ENCODE measurements around the gene TNPO3. TPM values are rescaled to one million over a fixed set of nuclear protein-coding genes. Genes with fewer than 3 reads are reported as not detected.
"Not testable (repeated sequence)": the region's sequence is repeated elsewhere in the genome, so short reads cannot be mapped to it uniquely, and the experiment has no call there.

Gene TNPO3
- total RNA-seq, 2 experiments from 2014 or later: 65.7 to 66.4 TPM

DNA sequence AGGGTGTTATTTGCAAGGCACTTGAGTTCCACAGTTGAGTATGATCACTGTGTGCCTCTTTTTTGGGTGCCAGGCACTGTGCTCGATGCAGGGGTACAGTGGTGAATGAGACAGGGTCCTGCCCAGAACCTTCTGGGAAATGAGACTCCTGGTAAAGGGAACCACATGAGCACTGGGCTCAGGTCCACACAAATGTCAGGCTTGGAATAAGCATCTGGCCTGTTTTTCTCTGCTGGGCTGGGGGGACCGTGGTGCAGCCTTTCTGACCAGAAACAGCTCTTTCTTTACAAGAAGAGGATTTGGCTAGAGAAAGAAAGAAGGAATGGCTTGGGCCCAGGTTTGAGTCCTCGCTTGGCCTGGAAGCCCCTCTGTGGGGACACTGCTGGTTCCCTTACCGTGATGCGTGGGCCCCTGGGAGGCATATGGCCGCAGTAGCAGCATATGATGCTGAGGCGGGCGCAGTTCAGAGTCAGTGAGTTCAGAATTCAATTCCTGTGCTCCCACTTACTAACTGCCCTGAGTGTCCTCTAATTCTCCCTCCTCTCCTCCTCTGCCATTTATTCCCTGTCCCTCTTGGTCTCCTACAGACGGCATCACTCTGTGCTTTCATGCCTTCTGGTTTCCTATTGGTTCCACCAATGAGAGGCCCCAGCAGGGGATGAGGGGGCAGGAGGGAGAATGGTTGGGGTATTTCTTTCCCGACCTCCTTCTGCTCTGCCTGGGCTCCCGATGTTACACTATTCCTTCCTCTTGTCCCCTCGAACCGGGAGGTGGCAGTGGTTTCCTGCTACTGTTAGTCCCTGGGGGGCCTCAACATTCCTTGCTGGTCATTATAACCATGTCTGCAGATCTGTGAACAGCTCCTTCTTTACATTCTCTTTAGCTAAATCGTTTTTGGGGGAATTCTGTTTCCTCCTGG, 134.8 kb downstream of the TNPO3 start:
- no peak overlapping the region for H3K4me3 Mint-ChIP-seq
- DNase-seq: no peak
- H3K4me1 Mint-ChIP-seq (ENCODE audit: low read depth): peaks cover 4% of the 10 kb centered on the region
- peaks cover 24% of the 10 kb centered on the region for H3K27me3 Mint-ChIP-seq (ENCODE audit: low read depth)
- H3K36me3 Mint-ChIP-seq (ENCODE audit: low read depth): no peaks in the 10 kb centered on the region
- intact Hi-C loops (cut with micrococcal nuclease): no loop called here
- no peak overlapping the region for H3K27ac Mint-ChIP-seq
- CTCF ChIA-PET: interaction anchor here (0.6 kb wide), 1 partner anchor 187 kb away, joined by 3 read pairs; no protein-coding TSS in a partner anchor
- H3K9me3 Mint-ChIP-seq: no peaks in the 10 kb centered on the region

DNA sequence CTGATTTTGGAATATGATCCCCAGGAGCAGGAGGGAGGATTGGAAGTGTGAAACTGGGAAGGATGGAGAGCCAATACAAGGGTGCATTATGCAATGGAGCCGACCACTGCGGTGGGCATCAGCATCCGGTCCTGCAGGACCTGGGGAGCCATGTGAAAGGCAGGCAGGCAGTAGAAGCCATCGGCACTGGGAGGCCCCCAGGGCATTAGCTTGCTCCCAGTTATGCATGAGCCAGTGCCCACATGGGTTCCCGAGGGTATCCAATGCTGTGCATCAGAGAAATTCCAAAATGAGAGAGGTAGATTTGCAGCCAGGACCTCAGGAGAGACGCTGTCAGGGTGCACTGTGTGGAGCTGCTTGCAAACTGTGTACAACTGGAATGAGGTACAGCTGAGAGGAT, 135.7 kb downstream of the TNPO3 start:
- CTCF ChIA-PET: interaction anchor here (0.6 kb wide), 1 partner anchor 188 kb away, joined by 3 read pairs; no protein-coding TSS in a partner anchor

DNA sequence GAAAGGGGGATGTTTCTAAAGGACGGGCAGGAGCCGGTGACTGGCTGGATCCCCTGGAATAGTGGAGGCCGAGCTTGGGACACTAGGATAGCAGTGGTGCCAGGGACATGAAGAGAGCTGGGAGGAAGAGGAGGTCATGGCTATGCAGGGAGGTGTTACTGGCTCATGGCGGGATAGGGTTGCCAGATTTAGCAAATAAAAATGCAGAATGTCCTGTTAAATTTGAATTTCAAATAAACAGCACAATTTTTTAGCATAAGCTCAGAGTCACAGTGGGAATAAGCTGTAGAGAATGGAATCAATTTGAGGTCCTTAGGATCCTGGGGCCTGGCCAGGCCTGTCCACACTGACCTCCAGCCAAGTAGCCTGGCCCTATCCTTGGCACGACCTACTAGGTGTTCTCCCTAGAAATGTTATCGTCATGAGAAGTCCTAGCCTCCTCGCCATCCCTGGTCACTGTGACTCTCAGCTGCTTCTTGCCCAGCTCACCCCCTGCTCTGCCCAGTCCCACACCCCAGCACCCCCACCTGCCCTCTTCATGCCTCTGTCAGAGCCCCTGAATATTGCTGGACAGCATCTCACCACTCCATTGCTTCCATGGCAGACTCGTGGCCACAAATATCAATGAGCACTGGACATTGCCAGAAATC, 136.8 kb downstream of the TNPO3 start:
- no peak overlapping the region for H3K4me3 Mint-ChIP-seq
- intact Hi-C loops (cut with micrococcal nuclease): no loop called here
- no peaks in the 10 kb centered on the region for H3K36me3 Mint-ChIP-seq (ENCODE audit: low read depth)
- H3K4me1 Mint-ChIP-seq (ENCODE audit: low read depth): peaks cover 10% of the 10 kb centered on the region
- CTCF ChIA-PET: interaction anchor here (1.2 kb wide), 1 partner anchor 173 kb away, joined by 3 read pairs; no protein-coding TSS in a partner anchor
- H3K27me3 Mint-ChIP-seq (ENCODE audit: low read depth): peaks cover 35% of the 10 kb centered on the region
- DNase-seq: no peak
- no peaks in the 10 kb centered on the region for H3K9me3 Mint-ChIP-seq
- no peak overlapping the region for H3K27ac Mint-ChIP-seq

More for the DNA sequence above, 135.7 kb downstream of the TNPO3 start:
- Mint-ChIP-seq H3K4me1 (ENCODE audit: low read depth) (peaks cover 9% of the 10 kb centered on the region), H3K27ac (no peak overlapping the region), H3K9me3 (no peaks in the 10 kb centered on the region), H3K4me3 (no peak overlapping the region), H3K36me3 (ENCODE audit: low read depth) (no peaks in the 10 kb centered on the region), H3K27me3 (ENCODE audit: low read depth) (peaks cover 30% of the 10 kb centered on the region)
- intact Hi-C loops (cut with micrococcal nuclease): no loop called here
- no peak for DNase-seq

DNA sequence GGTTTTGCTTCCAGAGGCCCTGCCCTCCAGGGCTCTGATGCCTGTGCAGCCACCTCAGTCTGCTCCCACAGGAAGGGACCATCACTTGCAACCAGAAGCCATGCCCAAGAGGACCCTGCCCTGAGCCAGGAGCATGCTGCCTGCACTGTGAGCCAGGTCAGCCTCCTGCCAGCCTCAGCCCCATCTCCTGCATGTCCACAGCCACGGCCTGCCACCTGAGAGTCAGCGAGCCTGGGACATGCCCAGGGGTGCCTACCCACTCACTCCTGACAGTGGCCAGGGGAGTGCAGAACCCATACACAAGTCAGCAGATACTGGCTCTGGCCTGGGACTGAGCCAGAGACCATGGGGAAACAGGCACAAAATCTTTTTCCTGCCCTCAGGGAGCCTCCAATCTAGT, 137.8 kb downstream of the TNPO3 start:
- H3K9me3 Mint-ChIP-seq: no peaks in the 10 kb centered on the region
- intact Hi-C loops (cut with micrococcal nuclease): no loop called here
- H3K4me1 Mint-ChIP-seq (ENCODE audit: low read depth): peaks cover 10% of the 10 kb centered on the region
- H3K4me3 Mint-ChIP-seq: no peak overlapping the region
- CTCF ChIA-PET: interaction anchor here (1.2 kb wide), 1 partner anchor 174 kb away, joined by 3 read pairs; no protein-coding TSS in a partner anchor
- DNase-seq: no peak
- no peak overlapping the region for H3K27ac Mint-ChIP-seq
- H3K27me3 Mint-ChIP-seq (ENCODE audit: low read depth): peaks cover 36% of the 10 kb centered on the region
- no peaks in the 10 kb centered on the region for H3K36me3 Mint-ChIP-seq (ENCODE audit: low read depth)

DNA sequence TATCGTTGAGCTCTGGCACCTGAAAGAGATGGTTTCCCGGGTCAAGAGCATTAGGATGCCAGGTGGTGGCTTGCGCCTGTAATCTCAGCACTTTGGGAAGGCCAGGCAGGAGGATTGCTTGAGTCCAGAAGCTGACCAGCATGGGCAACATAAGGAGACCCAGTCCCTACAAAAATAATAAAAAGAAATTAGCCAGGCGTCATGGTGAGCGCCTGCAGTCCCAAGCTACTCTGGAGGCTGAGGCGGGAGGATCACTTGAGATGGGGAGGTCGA, 138.3 kb downstream of the TNPO3 start:
- Mint-ChIP-seq H3K27ac (no peak overlapping the region), H3K36me3 (ENCODE audit: low read depth) (no peaks in the 10 kb centered on the region), H3K9me3 (no peaks in the 10 kb centered on the region), H3K4me1 (ENCODE audit: low read depth) (peaks cover 10% of the 10 kb centered on the region), H3K27me3 (ENCODE audit: low read depth) (peaks cover 41% of the 10 kb centered on the region), H3K4me3 (no peak overlapping the region)
- DNase-seq: no peak
- intact Hi-C loops (cut with micrococcal nuclease): no loop called here
- CTCF ChIA-PET: no interaction called here

DNA sequence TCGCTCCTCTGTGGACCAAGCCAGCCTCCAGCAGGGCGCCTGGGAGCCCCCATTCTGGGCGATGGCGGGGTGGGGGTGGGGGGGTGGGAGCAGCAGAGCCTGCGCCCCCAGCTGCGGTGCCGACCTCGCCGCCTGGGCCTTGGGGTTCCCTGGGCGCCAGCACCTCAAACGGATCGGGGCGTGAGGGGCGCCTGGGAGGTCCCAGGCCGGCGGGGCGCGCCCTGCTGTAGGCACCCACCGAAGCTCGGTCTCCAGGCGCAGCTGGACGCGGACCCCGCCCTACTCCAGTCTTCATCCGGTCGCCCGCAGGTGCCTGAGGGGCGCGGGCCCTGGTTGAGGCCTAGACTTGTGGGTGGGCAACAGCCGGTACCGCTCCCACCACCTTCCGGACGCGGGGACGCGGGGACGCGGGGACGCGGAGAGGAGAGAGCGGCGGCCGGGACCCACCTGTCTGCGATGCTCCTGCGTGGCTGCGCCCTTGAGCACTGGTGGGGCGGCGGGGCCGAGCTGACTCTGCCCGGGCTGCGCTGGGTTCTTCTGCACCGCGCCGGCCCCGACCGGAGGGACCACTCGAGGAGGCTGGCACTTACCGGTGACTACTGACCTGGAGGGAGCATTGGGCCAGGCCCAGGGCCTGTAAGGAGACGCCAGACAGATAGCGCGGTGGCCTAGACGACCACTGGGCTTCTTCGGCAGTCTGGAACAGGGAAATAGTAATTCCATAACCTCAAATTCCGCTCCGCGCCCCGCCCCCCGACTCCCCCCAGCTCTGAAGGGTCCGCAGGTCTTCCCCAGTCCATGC, 138.9 kb downstream of the TNPO3 start:
- Mint-ChIP-seq H3K27me3 (ENCODE audit: low read depth) (peaks cover 45% of the 10 kb centered on the region), H3K4me3 (peak overlapping the region; percentile 43), H3K9me3 (no peaks in the 10 kb centered on the region), H3K4me1 (ENCODE audit: low read depth) (peaks cover 10% of the 10 kb centered on the region), H3K36me3 (ENCODE audit: low read depth) (no peaks in the 10 kb centered on the region), H3K27ac (no peak overlapping the region)
- CTCF ChIA-PET: no interaction called here
- intact Hi-C loops (cut with micrococcal nuclease): no loop called here
- DNase-seq: no peak

DNA sequence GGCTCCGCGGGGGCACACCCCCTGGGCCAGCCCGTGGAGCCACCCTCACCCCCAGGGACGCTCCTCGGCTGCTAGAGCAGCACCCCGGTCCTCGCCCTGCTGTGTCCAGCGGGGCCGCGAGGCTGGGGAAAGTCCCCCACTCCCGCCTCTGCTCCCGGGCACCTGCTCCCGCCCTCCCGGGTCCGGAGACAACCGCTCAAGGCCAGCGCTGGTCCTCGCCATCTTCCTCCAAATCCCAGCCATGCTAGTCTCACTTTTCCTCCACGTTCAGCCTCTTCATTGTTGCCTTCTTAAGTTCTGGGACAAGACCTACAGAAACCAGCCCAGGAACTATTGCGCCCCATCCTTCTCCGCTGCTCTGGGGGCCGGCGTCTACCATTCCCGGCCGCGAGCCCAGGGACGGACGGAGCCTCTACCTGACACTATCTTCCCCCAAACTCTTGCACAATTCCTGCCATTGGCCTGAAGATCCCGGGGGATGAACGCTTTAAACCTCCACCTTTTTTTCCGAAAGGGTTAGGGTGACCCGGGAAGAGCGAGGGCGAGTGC, 139.6 kb downstream of the TNPO3 start:
- H3K36me3 Mint-ChIP-seq (ENCODE audit: low read depth): no peaks in the 10 kb centered on the region
- DNase-seq: no peak
- no peak overlapping the region for H3K27ac Mint-ChIP-seq
- H3K4me1 Mint-ChIP-seq (ENCODE audit: low read depth): peaks cover 10% of the 10 kb centered on the region
- H3K9me3 Mint-ChIP-seq: no peaks in the 10 kb centered on the region
- peaks cover 48% of the 10 kb centered on the region for H3K27me3 Mint-ChIP-seq (ENCODE audit: low read depth)
- intact Hi-C loops (cut with micrococcal nuclease): no loop called here
- peak overlapping the region; percentile 43 for H3K4me3 Mint-ChIP-seq
- CTCF ChIA-PET: interaction anchor here (1.1 kb wide), 1 partner anchor 177 kb away, joined by 9 read pairs; no protein-coding TSS in a partner anchor

DNA sequence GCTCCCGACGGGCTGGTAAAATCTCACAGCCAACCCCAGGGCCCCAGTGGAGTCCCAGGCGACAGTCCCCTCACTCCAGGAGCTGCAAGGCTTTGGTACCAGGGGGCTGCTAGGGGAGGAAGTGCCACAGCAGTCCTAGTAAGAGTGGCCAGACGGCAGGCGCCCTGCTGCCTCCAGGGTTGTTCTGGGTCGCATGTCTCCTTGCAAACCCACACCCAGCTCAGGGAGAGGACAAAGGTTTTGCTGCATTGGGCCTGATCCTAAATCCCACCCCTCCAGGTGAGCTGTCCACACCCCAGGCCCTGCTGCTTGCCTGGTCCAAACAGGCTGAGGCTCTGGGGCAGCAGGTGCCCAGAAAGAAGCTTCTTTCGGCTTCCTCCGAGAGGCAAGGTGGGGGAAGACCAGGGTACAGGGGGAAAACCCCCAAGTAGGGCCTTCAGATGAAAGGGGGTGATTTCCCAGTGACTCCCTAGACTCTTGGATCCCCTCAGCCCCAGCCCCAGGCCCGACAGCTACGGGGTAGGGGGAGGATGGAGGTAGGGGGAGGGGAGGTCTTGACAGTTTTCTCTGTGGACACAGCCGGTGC, 140.3 kb downstream of the TNPO3 start:
- no peak overlapping the region for H3K4me3 Mint-ChIP-seq
- peaks cover 10% of the 10 kb centered on the region for H3K4me1 Mint-ChIP-seq (ENCODE audit: low read depth)
- H3K9me3 Mint-ChIP-seq: no peaks in the 10 kb centered on the region
- H3K27ac Mint-ChIP-seq: no peak overlapping the region
- no peaks in the 10 kb centered on the region for H3K36me3 Mint-ChIP-seq (ENCODE audit: low read depth)
- CTCF ChIA-PET: interaction anchor here (1.1 kb wide), 1 partner anchor 177 kb away, joined by 9 read pairs; no protein-coding TSS in a partner anchor
- intact Hi-C loops (cut with micrococcal nuclease): no loop called here
- DNase-seq: peak; percentile 47
- peaks cover 54% of the 10 kb centered on the region for H3K27me3 Mint-ChIP-seq (ENCODE audit: low read depth)

DNA sequence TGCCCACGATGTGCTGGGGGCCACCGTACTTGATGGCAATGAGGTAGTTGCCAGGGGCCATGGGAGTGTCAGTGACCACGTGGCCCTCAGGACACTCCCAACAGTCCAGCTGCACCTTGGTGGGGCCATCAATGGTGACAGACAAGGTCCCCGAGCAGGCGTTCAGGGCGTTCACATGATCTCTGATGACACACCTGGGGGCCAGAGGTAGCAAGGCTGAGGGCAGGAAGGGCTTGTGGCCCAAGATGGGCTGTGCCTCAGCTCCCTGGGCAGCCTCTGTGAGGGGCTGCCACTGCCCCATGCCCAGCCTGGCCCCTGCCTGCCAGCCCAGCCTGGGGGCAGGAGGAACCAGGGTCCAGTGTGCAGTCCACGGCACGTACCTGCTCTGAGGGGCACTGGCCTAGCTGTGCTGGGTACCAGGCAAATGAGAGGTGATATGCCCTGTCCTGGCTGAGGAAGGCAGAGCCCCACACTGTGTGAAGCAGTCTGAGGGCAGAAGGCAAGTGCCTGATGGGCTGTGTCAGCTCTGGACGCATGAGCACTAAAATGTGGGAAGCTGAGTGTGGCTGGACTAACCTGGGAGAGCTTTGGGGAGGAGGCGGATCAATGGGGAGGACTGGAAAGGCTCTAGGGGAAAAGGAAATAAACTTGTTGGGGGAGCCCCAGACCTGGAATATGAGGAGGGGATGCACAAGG, 140.9 kb downstream of the TNPO3 start:
- DNase-seq: no peak
- CTCF ChIA-PET: interaction anchor here (1.1 kb wide), 1 partner anchor 178 kb away, joined by 9 read pairs; no protein-coding TSS in a partner anchor
- H3K4me1 Mint-ChIP-seq (ENCODE audit: low read depth): peaks cover 10% of the 10 kb centered on the region
- no peak overlapping the region for H3K4me3 Mint-ChIP-seq
- no peaks in the 10 kb centered on the region for H3K36me3 Mint-ChIP-seq (ENCODE audit: low read depth)
- H3K27me3 Mint-ChIP-seq (ENCODE audit: low read depth): peaks cover 58% of the 10 kb centered on the region
- H3K27ac Mint-ChIP-seq: no peak overlapping the region
- no peaks in the 10 kb centered on the region for H3K9me3 Mint-ChIP-seq
- intact Hi-C loops (cut with micrococcal nuclease): no loop called here

DNA sequence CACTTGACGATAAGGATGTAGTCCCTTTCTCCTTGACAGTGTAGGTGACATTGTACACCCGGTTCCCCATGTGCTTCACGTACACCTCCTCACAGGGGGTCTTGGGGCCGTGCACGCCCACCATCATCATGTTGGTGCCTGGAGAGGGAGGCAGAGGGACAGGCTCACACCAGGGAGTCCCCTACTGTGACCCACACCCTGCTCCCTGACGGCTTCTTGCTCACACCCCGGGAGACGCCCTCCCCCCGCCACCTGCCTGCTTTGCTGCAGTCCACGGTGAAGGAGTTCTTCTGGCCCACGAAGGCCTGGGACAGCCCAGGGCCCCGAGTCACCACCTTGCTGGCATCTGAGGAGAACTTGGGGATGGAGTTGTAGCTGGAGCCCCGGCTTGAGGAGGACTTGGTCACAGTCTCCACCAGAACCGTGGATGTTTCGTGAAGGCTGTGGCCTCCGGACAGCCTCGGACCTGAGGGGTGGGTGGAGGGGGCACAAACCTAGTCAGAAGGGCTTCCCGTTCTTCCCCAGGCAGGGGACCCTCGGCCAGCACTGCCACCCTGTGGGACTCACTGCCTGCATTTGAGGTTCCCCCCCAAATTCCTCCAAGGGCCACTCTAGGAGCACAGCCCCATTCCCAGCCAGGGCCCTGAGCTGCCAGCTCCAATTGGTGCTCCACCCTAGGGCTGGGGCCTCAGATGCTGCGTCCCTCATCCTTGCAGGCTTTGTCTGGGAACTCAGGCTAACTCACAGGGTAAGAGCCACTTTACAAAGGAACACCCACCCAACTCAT, 142.0 kb downstream of the TNPO3 start:
- not testable (repeated sequence) for H3K4me3 Mint-ChIP-seq

DNA sequence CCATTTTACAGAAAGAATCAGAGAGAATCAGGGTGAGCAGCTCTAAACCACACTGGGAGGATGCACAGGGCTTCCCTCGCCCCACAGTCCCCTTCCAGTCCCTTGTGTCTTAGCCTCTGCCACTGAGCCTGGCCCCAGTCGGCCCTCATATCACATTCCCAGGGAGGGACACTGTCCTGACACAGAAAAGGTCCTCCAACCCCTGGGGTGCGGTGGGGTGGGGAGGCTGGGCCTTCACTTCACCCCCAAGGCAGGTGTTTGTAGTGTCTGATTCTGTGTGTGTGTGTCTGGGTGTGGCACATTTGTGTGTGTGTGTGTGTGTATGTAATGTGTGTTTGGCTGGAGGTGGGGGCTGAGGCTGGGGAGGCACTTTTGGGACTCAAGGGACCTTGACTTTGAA, 142.6 kb downstream of the TNPO3 start:
- CTCF ChIA-PET: interaction anchor here (0.7 to 1.6 kb wide), 2 partner anchors 29 to 173 kb away, joined by 3 to 7 read pairs; partner anchors contain the start of gene CALU
- Mint-ChIP-seq H3K4me1 (ENCODE audit: low read depth) (peaks cover 10% of the 10 kb centered on the region), H3K9me3 (no peaks in the 10 kb centered on the region), H3K27me3 (ENCODE audit: low read depth) (peaks cover 59% of the 10 kb centered on the region), H3K4me3 (no peak overlapping the region), H3K27ac (no peak overlapping the region), H3K36me3 (ENCODE audit: low read depth) (no peaks in the 10 kb centered on the region)
- no peak for DNase-seq
- intact Hi-C loops (cut with micrococcal nuclease): no loop called here

More for the DNA sequence above, 142.0 kb downstream of the TNPO3 start:
- intact Hi-C loops (cut with micrococcal nuclease); DNase-seq; H3K27ac Mint-ChIP-seq; H3K36me3 Mint-ChIP-seq (ENCODE audit: low read depth); H3K9me3 Mint-ChIP-seq; H3K4me1 Mint-ChIP-seq (ENCODE audit: low read depth); CTCF ChIA-PET: not testable (repeated sequence)
- H3K27me3 Mint-ChIP-seq (ENCODE audit: low read depth): peaks cover 54% of the 10 kb centered on the region

Measured in activated naive CD4-positive, alpha-beta T cell treated with anti-CD3 and anti-CD28 coated beads for 36 hours (primary cell).